ENCODE results near the gene SLC6A3.

SLC6A3 gene

DNA sequence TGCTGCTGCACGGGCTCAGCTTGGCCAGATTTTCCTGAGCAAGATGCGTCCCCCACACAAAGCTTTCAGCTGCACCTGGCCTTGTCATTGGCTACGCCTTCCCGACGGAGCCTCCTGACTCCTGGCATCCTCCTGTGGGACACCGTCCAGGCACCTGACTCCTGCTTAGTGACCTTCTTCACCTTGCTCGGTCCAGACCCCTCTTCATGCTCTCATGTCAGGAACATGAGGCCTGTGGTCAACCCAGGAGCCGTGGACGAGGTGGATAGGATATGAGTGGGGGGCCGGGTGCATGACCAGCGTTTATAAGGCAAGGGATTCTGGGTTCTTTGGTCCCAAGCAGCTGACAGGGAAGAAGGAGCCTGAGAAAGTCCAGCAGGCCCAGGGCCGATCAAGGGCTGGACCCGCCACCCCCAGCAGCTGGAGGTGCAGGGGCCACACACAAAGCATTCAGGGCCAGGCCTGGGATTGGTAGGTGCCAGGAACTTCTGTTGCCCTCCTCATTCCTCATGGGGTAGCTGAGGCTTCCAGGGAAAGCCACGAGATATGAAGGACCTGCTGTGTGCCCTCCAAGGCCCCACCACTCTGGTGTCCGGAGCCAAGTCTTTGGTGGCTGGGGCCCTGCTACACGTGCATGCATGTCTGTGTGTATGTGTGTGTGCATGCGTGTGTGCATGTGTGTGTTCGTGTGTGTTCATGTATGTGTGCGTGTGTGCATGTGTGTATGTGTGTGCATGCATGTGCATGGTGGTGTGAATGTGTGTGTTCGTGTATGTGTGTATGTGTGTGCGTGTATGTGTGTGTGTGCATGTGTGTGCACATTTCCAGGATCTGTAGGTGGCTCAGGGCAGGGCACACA is 34.9 kb downstream of the SLC6A3 start:
- H3K4me3 ChIP-seq (replicated peaks; ENCODE audit: insufficient read depth, low read length), result no peak overlapping the region
- H3K27me3 ChIP-seq (ENCODE audit: insufficient read depth, poor library complexity, severe bottlenecking), result no peaks in the 10 kb centered on the region
- no peak overlapping the region for H3K27ac ChIP-seq (replicated peaks)
- DNase-seq (ENCODE audit: low read depth in 1 of 2, low spot score in 1 of 2), result no peak
- TF ChIP-seq, protein P1, sequence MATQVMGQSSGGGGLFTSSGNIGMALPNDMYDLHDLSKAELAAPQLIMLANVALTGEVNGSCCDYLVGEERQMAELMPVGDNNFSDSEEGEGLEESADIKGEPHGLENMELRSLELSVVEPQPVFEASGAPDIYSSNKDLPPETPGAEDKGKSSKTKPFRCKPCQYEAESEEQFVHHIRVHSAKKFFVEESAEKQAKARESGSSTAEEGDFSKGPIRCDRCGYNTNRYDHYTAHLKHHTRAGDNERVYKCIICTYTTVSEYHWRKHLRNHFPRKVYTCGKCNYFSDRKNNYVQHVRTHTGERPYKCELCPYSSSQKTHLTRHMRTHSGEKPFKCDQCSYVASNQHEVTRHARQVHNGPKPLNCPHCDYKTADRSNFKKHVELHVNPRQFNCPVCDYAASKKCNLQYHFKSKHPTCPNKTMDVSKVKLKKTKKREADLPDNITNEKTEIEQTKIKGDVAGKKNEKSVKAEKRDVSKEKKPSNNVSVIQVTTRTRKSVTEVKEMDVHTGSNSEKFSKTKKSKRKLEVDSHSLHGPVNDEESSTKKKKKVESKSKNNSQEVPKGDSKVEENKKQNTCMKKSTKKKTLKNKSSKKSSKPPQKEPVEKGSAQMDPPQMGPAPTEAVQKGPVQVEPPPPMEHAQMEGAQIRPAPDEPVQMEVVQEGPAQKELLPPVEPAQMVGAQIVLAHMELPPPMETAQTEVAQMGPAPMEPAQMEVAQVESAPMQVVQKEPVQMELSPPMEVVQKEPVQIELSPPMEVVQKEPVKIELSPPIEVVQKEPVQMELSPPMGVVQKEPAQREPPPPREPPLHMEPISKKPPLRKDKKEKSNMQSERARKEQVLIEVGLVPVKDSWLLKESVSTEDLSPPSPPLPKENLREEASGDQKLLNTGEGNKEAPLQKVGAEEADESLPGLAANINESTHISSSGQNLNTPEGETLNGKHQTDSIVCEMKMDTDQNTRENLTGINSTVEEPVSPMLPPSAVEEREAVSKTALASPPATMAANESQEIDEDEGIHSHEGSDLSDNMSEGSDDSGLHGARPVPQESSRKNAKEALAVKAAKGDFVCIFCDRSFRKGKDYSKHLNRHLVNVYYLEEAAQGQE (IDR thresholded peaks at IDR 0.05; ENCODE audit: insufficient replicate concordance, low read depth), result no peak

DNA sequence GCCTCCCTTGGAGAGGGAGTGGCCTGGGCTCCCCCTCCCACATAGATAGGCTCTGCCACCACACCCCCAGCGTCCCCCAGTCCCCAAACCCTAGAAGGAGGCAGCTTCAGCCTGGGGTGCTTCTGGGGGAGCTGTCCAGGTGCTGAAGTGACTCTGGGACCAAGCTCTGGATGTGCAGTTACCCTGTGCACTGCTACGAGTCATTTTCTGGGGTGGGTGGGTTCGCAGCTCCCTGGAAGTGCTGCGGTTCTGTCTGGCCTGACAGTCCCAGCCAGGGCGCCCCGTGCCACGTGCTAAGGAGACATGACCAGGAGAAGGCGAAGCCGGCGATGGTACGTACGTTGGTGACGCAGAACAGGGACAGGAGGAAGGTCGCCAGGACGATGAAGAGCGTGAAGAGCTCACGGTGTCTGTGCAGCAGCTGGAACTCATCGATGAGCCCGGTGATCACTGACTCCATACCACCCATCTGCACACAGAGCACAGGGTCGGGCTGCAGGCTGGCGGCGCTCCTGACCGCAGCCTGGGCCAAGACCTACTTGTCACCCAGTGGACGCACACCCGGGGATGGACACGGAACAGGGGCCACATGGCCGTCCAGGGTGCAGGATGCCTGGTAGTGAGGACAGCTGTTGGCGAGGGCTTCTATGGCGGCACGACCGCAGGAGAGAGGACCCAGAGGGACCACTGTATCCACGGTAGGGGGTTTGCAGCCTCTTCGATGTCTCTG is 35.7 kb downstream of the SLC6A3 start:
- DNase-seq (ENCODE audit: low read depth in 1 of 2, low spot score in 1 of 2), result peak; percentile 3 to 25
- TF ChIP-seq, protein P2, sequence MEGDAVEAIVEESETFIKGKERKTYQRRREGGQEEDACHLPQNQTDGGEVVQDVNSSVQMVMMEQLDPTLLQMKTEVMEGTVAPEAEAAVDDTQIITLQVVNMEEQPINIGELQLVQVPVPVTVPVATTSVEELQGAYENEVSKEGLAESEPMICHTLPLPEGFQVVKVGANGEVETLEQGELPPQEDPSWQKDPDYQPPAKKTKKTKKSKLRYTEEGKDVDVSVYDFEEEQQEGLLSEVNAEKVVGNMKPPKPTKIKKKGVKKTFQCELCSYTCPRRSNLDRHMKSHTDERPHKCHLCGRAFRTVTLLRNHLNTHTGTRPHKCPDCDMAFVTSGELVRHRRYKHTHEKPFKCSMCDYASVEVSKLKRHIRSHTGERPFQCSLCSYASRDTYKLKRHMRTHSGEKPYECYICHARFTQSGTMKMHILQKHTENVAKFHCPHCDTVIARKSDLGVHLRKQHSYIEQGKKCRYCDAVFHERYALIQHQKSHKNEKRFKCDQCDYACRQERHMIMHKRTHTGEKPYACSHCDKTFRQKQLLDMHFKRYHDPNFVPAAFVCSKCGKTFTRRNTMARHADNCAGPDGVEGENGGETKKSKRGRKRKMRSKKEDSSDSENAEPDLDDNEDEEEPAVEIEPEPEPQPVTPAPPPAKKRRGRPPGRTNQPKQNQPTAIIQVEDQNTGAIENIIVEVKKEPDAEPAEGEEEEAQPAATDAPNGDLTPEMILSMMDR (IDR thresholded peaks at IDR 0.05; ENCODE audit: insufficient read depth, low read length), result no peak
- TF ChIP-seq, protein P1 (IDR thresholded peaks at IDR 0.05; ENCODE audit: insufficient replicate concordance, low read depth), result peak; percentile 97
- no peak for TF ChIP-seq GABPA (IDR thresholded peaks at IDR 0.05; ENCODE audit: low read depth)
- no peak for TF ChIP-seq SPI1 (IDR thresholded peaks at IDR 0.05; ENCODE audit: borderline replicate concordance, low read depth)
- TF ChIP-seq POLR2AphosphoS5 (IDR thresholded peaks at IDR 0.05; ENCODE audit: low read depth), result no peak
- no peaks in the 10 kb centered on the region for H3K27me3 ChIP-seq (ENCODE audit: insufficient read depth, poor library complexity, severe bottlenecking)
- H3K4me3 ChIP-seq (replicated peaks; ENCODE audit: insufficient read depth, low read length), result no peak overlapping the region
- H3K27ac ChIP-seq (replicated peaks), result no peak overlapping the region

DNA sequence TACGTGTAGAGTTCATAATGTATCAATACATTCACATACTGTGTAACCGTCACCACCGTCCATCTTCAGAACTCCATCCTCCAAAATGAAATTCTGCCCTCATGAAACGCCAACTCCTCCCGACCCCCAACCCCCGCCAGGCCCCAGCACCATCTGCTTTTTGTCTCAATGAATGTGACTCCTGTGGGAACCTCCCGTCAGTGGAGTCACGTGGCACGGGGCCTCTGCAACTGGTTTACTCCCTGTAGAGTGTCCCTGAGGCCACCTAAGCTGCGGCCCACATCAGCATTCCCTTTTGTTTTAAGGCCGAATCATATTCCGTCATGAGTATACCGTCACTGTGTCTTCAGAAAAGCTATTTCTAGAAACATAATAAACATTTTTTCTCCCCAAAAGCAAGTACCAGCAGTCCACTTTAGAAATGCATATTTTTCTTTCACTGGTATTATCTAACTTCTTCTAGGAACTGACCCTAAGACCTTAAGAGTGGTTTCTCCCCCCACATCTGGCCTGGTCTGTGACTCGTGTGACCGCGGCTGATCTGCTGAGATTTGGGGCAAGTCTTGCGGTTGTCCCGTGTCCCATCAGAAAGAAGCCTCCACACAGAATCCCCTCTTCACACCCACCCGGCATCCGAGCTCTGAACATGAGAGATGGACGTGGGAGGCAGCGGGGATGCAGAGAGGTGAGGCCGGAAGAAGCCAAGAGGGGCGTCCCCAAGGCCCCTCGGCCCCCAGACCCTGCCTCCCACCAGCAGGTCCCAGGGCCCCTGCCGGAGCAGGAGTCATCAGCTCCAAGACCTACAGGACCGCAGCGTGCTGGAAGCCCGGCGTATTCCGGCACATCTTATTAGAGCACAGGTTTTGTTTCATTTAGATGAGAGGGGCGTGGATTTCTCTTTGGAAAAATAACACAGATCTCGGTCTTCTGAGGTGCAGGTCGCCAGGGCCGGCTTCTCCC is 38.3 kb downstream of the SLC6A3 start:
- no peaks in the 10 kb centered on the region for H3K27me3 ChIP-seq (ENCODE audit: insufficient read depth, poor library complexity, severe bottlenecking)
- TF ChIP-seq GABPA (IDR thresholded peaks at IDR 0.05; ENCODE audit: low read depth), result no peak
- no peak for TF ChIP-seq SPI1 (IDR thresholded peaks at IDR 0.05; ENCODE audit: borderline replicate concordance, low read depth)
- TF ChIP-seq, protein P2 (IDR thresholded peaks at IDR 0.05; ENCODE audit: insufficient read depth, low read length), result no peak
- TF ChIP-seq, protein P1 (IDR thresholded peaks at IDR 0.05; ENCODE audit: insufficient replicate concordance, low read depth), result no peak
- TF ChIP-seq POLR2AphosphoS5 (IDR thresholded peaks at IDR 0.05; ENCODE audit: low read depth), result no peak
- no peak for DNase-seq (ENCODE audit: low read depth in 1 of 2, low spot score in 1 of 2)

More for the DNA sequence above, 38.3 kb downstream of the SLC6A3 start:
- no peak overlapping the region for H3K27ac ChIP-seq (replicated peaks)
- no peak overlapping the region for H3K4me3 ChIP-seq (replicated peaks; ENCODE audit: insufficient read depth, low read length)
